ENCODE measurements around the gene POLR2M.
A peak's percentile ranks its signal among the peaks of the same experiment; 100 is the strongest.

The POLR2M gene

DNA sequence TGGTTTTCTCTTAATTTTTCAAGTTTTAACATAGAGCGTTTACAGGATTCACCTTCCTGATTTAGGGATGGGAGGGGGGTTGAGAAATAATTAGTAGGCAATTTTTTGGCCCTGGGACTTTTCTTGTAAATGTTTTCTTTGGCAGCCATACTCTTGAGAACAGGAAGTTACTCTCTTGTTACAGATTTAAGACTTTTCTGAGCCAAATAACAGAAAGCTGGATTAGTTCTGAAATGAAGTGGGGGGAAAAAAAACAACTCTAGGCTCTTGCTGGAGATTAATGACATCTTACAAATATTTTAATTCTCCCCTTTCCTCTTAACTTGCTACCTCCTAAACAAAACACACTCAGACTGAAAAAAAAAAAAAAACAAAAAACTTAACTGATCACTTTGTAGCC, 13.8 kb upstream of the POLR2M start:
- no peak for DNase-seq

- no peak for DNase-seq
Observed at GRCh38 chr15:57694279-57694678, 12.2 kb upstream of the POLR2M start.

- no peak for DNase-seq
Observed at GRCh38 chr15:57696146-57696545, 10.4 kb upstream of the POLR2M start.

GRCh38 chr15:57697588-57697987, 8.9 kb upstream of the POLR2M start:
- no peak for DNase-seq

DNA sequence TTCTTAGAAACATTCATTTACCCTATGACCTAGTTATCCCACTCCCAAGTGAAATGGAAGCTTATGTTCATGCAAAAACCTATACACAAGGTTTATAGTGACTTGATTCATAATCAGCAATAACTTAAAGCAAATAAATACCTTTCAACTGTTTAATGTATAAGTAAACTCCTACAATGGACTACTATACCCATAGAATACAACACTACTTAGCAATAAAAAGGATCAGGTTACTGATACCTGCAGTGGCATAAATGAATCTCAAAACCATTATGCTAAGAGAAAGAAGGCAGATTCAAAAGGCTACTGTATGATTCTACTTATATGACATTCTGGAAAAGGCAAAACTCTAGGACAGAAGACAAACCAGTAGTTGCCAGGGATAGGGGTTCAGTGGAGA, 8.3 kb upstream of the POLR2M start:
- DNase-seq: no peak

GRCh38 chr15:57698991-57699390, 7.5 kb upstream of the POLR2M start:
- no peak for DNase-seq

DNA sequence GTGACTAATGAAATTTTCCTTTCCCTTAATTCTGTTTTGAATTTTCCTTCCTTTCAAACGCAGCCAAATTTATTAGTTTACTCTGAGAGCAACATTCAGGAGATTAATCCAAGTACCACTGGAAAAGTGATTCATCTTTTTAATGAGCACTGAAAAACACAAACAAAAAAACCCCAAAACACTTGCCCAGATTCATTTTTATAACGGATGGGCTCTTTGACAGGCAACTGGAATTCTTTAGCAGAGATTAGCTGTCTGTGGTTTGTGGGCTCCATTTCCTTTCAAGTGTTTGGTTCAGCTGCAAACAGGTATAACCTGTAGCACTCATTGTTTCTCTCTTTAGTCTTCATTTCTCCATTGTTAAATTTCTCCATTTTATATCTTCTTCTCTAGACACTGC, 3.1 kb upstream of the POLR2M start:
- DNase-seq: no peak

DNA sequence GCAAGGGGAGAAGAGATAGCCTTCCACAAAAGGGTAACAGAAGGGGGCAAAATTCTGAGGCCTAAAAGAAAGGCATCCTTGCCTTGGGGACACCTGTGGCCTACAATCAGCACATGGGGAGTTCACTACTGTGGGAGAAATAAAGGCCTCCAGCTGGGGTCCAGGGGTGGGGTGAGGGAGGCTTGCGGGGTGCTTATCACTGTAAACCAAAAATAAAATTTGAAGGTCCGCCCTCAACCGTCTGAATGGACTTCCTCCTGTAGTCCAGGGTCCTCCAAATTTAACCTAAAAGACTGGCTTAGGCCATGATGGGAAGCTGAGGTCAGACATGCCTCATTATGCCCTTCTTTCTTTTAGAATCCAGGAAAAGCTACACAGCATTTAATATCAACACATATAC, 2.1 kb upstream of the POLR2M start:
- DNase-seq: no peak

DNA sequence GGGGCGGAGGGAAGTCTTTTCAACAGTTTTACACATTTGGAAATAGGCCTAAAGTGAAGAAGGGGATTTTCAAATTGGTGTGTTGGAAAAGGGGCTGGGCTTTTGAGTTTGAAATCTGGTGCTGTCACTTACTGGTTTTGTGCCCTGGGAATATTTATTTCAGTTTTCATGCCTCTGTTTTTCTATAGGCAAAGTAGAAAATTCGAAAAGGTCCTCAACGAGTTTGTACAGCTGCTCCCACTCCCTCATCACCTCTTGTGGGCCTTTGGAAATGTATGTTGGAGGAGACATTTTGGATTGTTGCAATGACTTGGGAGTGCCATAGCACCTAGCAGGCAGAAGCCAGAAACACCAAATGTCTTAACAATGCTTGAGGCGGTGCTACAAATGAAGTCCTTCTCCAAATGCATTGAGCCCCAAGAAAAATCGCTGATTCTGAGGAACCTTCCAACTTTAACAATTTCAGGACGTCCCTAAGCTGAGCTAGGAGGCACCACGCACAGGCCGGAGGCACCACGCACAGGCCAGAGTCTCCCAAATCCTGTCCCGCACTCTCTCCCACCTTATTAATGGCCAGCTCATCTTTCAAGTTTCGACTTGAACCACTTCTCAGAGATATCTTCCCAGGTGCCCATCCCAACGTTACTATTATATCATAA, 639 bp upstream of the POLR2M start:
- DNase-seq: no peak

DNA sequence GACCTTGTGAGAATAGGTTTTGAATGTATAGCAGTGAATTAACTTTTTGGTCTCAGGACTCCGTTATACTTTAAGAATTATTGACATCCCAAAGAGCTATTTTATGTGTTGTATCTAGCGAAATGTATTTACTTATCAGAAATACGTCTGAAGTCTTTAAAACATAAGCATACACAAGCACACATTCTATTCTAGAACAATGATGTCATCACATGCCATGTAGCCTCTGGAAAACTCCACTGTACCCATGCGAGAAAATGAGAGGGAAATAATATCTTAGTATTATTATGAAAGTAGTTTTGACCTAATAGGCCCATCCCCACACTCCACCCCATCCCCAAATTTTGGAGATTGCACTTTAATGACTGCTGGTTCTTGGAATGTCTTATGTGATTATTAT, 1.5 kb downstream of the POLR2M start:
- no peak for DNase-seq

DNA sequence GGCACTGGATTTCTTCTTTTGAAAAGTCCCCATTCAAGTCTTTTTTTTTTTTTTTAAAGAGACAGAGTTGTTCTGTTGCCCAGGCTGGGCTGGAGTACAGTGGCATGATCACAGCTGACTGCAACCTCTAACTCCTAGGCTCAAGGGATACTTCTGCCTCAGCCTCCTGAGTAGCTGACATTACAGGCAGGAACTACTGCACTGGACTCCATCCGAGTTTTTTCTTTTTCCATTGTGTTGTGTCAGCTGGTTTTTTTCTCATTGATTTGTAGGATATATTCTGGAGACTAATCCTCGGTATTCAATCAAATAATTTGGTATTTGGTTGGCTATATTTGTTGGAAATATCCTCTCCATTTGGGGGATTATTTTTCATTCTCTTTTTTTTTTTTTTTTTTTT, 11.8 kb downstream of the POLR2M start:
- DNase-seq: no peak

DNA sequence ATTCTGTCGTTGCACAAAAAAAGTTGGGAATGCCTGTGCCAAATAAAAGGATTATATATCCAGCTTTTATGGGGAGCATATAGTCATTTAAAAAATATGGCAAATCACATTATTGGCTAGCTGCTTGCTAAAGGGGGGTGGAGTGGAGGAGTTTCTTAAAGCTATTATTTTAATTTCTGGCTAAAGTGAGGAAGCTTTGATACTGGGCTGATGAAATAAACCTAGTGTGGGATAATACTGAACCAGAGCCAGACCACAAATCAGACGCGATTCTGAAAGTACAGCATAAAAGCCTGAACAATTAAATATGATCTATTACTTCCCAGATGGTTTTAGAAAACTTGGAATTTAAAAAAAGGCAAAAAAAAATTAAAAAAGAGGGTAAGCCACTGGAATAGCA, 14.4 kb downstream of the POLR2M start:
- no peak for DNase-seq

- DNase-seq: no peak
Observed at GRCh38 chr15:57726411-57726810, 19.9 kb downstream of the POLR2M start.

DNA sequence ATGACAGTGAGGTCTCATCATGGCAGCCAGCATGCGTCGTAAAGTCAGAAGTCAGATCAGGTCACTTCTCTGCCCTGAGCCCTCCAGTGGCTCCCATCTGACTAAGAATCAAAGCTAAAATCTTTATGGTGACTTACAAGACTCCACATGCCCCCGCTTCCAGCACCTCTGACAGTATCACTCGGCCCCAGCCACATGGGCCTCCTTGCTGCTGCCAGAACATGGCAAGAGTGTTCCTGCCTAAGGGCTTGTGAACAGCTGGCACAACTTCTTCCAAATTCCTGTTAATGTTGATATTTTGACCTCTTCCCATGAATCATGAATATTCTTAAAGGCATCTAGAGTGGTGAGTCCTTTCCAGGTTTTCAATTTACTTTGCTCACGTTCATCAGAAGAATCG, 20.5 kb downstream of the POLR2M start:
- no peak for DNase-seq

- DNase-seq: no peak
Observed at GRCh38 chr15:57728436-57728835, 21.9 kb downstream of the POLR2M start.

GRCh38 chr15:57730876-57731275, 24.4 kb downstream of the POLR2M start:
- no peak for DNase-seq

DNA sequence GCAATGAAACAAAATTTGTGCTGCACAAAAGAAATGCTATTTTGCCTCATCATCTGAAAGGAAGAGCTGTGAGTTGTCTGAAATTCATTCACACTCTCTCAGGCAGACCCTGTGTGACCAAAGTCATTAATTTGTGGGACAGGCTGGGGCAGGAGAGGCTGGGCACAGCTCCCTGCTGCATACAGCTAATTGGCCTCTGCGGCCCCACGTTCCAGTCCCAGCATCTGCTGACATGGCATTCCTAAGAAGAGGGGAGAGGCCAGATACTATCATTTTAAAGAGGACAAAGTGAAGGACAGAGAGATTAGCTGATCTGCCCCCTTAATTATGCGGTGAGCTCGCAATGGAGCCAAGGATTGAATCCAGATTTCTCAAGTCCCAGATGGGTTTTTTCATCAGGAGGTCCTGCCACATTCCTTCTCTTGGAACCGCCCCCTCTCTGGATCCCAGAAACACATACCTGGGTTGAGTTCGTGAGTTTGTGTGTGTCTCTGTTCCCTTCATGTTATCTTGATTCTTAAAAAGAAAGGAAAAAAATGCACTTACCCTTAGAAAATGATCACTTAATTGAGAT, 25.1 kb downstream of the POLR2M start:
- DNase-seq: no peak

DNA sequence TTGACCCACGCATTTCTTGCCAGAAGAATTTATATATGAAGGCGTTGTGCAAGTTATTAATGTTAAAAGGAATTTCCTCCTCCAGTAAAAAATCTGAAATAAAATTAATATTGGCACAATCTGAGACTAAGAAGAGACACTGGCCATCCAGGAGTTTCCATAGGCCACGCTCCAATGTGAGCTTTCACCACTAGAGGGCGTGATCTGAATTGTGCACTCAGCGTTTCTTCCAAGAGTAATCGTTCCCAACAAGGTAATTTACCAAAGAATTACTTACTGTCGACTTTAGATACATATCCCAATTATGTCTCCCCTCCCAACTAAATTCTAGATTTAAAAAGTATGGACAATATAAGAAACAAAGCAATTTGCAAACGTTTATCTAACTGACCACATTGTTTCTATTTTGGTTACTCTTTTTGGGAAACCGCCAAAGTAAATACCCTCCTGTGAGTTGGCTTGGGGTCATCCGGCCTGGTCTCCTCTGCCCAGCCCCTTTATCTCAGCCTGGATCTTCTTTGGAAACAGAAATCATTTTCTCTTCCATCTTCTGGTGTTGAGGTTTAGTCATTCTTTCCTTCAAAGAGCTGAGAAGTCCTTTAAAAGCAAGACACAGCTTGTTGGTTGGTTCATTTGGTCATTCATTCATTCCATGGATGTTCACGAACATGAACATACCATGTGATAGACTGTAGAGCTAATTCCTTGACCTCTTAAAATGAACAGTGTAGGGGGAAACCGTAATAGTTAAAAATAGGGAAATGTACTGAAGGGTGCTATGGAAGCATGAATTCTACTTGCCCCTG, 26.2 kb downstream of the POLR2M start:
- DNase-seq: peak; percentile 35 to 51

- no peak for DNase-seq
Observed at GRCh38 chr15:57734860-57735259, 28.3 kb downstream of the POLR2M start.

DNA sequence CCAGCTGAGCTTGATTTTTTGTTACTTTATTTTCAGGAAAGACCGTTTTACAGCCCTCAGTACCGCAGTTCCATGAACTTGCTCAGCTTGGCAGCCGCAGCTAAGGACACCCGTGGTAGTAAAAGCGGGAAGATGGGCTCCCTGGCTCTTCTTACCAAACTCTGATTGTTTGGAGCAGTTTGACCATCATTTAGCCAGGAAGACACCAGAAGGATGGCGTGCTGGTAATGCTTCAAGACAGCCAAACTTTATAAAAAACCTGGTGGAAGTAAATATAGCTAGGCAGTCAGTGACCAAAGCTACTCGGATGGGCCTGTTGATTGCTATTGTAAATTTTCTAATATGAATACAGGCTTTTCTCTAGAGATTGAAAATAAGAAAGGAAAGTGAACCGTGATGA, 28.9 kb downstream of the POLR2M start:
- no peak for DNase-seq

DNA sequence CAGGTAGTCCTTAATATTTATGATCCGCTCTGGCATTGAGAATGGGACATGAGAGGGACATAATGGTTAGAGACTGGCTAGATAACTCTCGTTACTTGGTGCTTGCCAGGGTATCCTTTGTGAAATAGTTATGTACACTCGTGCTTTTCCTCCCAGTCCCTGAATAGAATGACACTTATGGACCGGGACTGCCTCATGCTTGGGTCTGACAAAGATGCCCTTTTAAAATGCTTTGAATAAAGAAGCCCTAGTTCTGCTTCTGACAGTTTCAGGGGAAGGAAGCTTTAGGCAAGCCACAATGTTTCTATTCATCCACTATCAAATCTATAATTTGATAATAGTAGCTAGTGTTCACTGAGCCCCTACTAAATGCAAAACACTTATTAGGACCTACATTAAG, 29.4 kb downstream of the POLR2M start:
- DNase-seq: no peak

- no peak for DNase-seq
Observed at GRCh38 chr15:57736591-57736990, 30.1 kb downstream of the POLR2M start.

DNA sequence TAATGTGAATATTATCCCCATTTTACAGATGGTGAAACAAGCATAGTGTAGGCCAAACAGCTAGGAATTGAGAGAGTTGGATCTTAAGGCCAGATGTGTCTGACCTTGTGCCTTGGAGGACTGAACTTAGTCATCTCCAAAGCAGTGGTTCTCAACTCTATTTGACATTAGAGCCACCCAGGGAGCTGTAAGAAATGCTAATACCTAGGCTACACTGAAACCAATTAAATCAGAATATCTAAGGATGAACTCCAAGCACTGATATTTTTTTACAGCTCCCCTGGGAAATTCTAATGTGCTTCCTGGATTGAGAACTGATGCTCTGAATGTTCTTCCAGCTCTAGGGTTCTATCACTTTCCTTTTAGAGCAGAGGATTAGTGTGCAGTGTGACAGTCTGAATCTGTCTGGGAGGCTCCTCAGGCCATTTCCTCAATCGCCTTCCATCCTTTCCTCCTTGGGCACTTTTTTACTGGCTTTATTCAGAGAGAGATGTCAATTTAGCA, 32.3 kb downstream of the POLR2M start:
- DNase-seq: no peak

DNA sequence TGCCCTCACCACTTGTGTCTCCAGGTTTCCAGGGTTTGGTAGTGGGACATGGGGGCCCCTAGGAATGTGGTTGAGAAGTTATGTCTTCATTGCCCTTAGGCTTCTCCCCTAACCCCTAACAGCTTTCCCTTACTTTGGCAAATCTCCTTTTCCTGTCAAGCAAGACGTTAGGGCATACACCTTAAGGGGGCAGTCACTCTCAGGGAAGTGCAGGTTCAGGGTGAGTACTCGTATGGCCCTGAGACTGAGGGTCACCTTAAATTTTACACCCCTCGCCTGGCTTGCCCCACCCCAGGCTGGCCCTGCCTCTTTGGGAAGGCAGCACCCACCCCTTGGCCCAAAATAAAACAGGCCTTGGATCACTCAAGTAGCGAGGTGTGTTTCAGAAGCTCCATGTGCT, 33.5 kb downstream of the POLR2M start:
- DNase-seq: no peak
